Left lung (tissue), 10 donors: ENCODE measurements around the gene MYOF. TPM values are rescaled to one million over a fixed set of nuclear protein-coding genes. Genes with fewer than 3 reads are reported as not detected.
A peak's percentile ranks its signal among the peaks of the same experiment; 100 is the strongest.
"Not testable (repeated sequence)": the region's sequence is repeated elsewhere in the genome, so short reads cannot be mapped to it uniquely, and the experiment has no call there.

Experiments used
- ATAC-seq: fragments of 200-7000 bp; cut with Tn5 transposase; one replicate; pipeline ENCODE4 v1.9.1; 2020; ENCODE audit warnings: moderate library complexity
- DNase-seq, 4 donors: peaks; one replicate each; pipeline ENCODE4 v3.0.0-alpha.2; 2013 to 2020
- H3K27ac ChIP-seq, 2 donors: fragments of 200-600 bp; sonication (generic) in 1 of 2; one replicate each; pipeline versions ENCODE4 v1.5.0 to v1.8.0; 2020 to 2021
- H3K27me3 ChIP-seq, 2 donors: fragments of 200-600 bp; sonication (generic) in 1 of 2; one replicate each; pipeline versions ENCODE4 v1.5.0 to v1.8.0; 2020 to 2021
- H3K36me3 ChIP-seq, 2 donors: fragments of 200-600 bp; sonication (generic) in 1 of 2; one replicate each; pipeline versions ENCODE4 v1.5.0 to v1.8.0; 2020 to 2021
- H3K4me1 ChIP-seq, 2 donors: fragments of 200-600 bp; one replicate each; pipeline ENCODE4 v1.8.0; 2021
- H3K4me3 ChIP-seq, 2 donors: fragments of 200-600 bp; sonication (generic) in 1 of 2; one replicate each; pipeline versions ENCODE4 v1.5.0 to v1.8.0; 2020 to 2021; ENCODE audit warnings: mild to moderate bottlenecking in 1 of 2
- H3K9me3 ChIP-seq, 2 donors: fragments of 200-600 bp; sonication (generic) in 1 of 2; one replicate each; pipeline versions ENCODE4 v1.5.0 to v1.8.0; 2020 to 2021
- CTCF ChIP-seq, 2 donors: fragments of 200-600 bp; sonication (generic) in 1 of 2; IDR thresholded peaks; one replicate each; pipeline versions ENCODE4 v1.5.0 to v1.8.0; 2021; ENCODE audit warnings: antibody characterized with exemption in 2 of 2
- intact Hi-C, 2 donors: fragments of 100-400 bp; cut with DNase I; formaldehyde crosslinking; loops; one replicate each; pipeline versions ENCODE4 v1.11.2 to v1.14.2; 2022
- polyA plus RNA-seq, 6 donors: library from polyadenylated mRNA; unstranded; fragments of 120-200 nt; gene quantifications; one replicate each; pipeline ENCODE4 v1.2.1, GENCODE V29; 2013; ENCODE audit not compliant: insufficient read length in 6 of 6
- total RNA-seq, 2 donors: library from RNA; stranded (reverse); fragmentation: NEBNext Ultra II Directional; extraction: Animal tissue kit (Norgen Biotek cat#: 25700); gene quantifications; one replicate each; pipeline ENCODE4 v1.2.1, GENCODE V29; 2021
- donor health status: DM: no; HTN: yes; CAD: no.
- donor health status: DM: no; HTN: no; CAD: no.

The MYOF gene
- total and polyA plus RNA-seq, 8 donors, result 54.9 to 295 (median 67.9) TPM

GRCh38 chr10:93293999-93294398, 188.1 kb downstream of the MYOF start:
- DNase-seq, result no peak
- no peaks in the 10 kb centered on the region for H3K4me1 ChIP-seq
- TF ChIP-seq CTCF (IDR thresholded peaks at IDR 0.05), result no peak
- H3K9me3 ChIP-seq, result no peaks in the 10 kb centered on the region
- no peak overlapping the region for H3K4me3 ChIP-seq
- ATAC-seq, result no peak
- H3K27ac ChIP-seq, result no peak overlapping the region
- intact Hi-C loops, result no loop called here
- H3K36me3 ChIP-seq, result no peaks in the 10 kb centered on the region
- no peaks in the 10 kb centered on the region for H3K27me3 ChIP-seq

- TF ChIP-seq CTCF (IDR thresholded peaks at IDR 0.05), result no peak
- Histone ChIP-seq H3K36me3 (no peaks in the 10 kb centered on the region), H3K27me3 (no peaks in the 10 kb centered on the region), H3K9me3 (no peaks in the 10 kb centered on the region), H3K4me3 (no peak overlapping the region), H3K27ac (no peak overlapping the region), H3K4me1 (no peaks in the 10 kb centered on the region)
- no peak for DNase-seq
- intact Hi-C loops, result no loop called here
- ATAC-seq, result no peak
These were observed 191.3 kb downstream of the MYOF start for GRCh38 chr10:93290661-93291354.

GRCh38 chr10:93288679-93289634, 193.2 kb downstream of the MYOF start:
- H3K36me3 ChIP-seq, result no peaks in the 10 kb centered on the region
- no peaks in the 10 kb centered on the region for H3K9me3 ChIP-seq
- no peak overlapping the region for H3K27ac ChIP-seq
- TF ChIP-seq CTCF (IDR thresholded peaks at IDR 0.05), result peak; percentile 68 to 86
- intact Hi-C loops, result loop anchor here in 1 of 2 donors (10.0 kb wide), 1 partner anchor 174 kb away; no protein-coding TSS in a partner anchor
- DNase-seq (peak in 3 of 4 donors; percentile 65 to 78 (median 72)), ATAC-seq (peak; percentile 99)
- H3K4me3 ChIP-seq, result no peak overlapping the region
- peaks cover 0 to 3% of the 10 kb centered on the region in 2 donors for H3K4me1 ChIP-seq
- no peaks in the 10 kb centered on the region for H3K27me3 ChIP-seq

- DNase-seq, result no peak
- ATAC-seq, result no peak
- Histone ChIP-seq H3K9me3 (no peaks in the 10 kb centered on the region), H3K4me3 (no peak overlapping the region), H3K27me3 (no peaks in the 10 kb centered on the region), H3K27ac (no peak overlapping the region), H3K4me1 (peaks cover 0 to 3% of the 10 kb centered on the region in 2 donors), H3K36me3 (no peaks in the 10 kb centered on the region)
- TF ChIP-seq CTCF (IDR thresholded peaks at IDR 0.05), result no peak
- intact Hi-C loops, result loop anchor here in 1 of 2 donors (10.0 kb wide), 1 partner anchor 173 kb away; no protein-coding TSS in a partner anchor
These were observed 194.4 kb downstream of the MYOF start for GRCh38 chr10:93287775-93288174.

GRCh38 chr10:93284246-93284645, 197.9 kb downstream of the MYOF start:
- not testable (repeated sequence) for H3K36me3 ChIP-seq, H3K9me3 ChIP-seq, H3K4me3 ChIP-seq, H3K27ac ChIP-seq, H3K27me3 ChIP-seq, DNase-seq, ATAC-seq, H3K4me1 ChIP-seq
- intact Hi-C loops, result loop anchor here in 1 of 2 donors (10.0 kb wide), 1 partner anchor 169 kb away; no protein-coding TSS in a partner anchor
